SU-DHL-6 (cell line): ENCODE data around the gene CRYBA1.
"Not testable (repeated sequence)": the region's sequence is repeated elsewhere in the genome, so short reads cannot be mapped to it uniquely, and the experiment has no call there.

Source experiments
- H2AFZ ChIP-seq: fragments of 200-600 bp; sonication (generic); 2 replicates; pipeline ENCODE4 v1.6.1; 2014; ENCODE audit warnings: low read depth, mild to moderate bottlenecking, moderate library complexity, mixed read lengths, antibody characterized with exemption, low read length; ENCODE audit not compliant: severe bottlenecking
- H3F3A ChIP-seq: fragments of 200-600 bp; shearing (Covaris generic); 2 replicates; pipeline ENCODE4 v1.6.0; 2016; ENCODE audit warnings: antibody characterized with exemption, mild to moderate bottlenecking; ENCODE audit not compliant: insufficient read depth
- H3K27ac ChIP-seq: fragments of 200-600 bp; sonication (generic); 2 replicates; pipeline ENCODE4 v1.5.1; 2016; ENCODE audit warnings: low read depth, mild to moderate bottlenecking, low read length, moderate library complexity, mixed read lengths
- H3K27me3 ChIP-seq: fragments of 200-600 bp; sonication (generic), shearing (Covaris generic); 2 replicates; pipeline ENCODE4 v1.6.0; 2014; ENCODE audit warnings: mild to moderate bottlenecking, low read length
- H3K36me3 ChIP-seq: fragments of 200-600 bp; sonication (generic); 2 replicates; pipeline ENCODE4 v1.6.1; 2014; ENCODE audit warnings: mild to moderate bottlenecking, low read length, mixed read lengths
- H3K4me2 ChIP-seq: fragments of 300-600, 200-600 bp; shearing (Covaris generic), sonication (generic); 2 replicates; pipeline ENCODE4 v1.6.0; 2014; ENCODE audit warnings: low read length, low read depth, mild to moderate bottlenecking; ENCODE audit not compliant: poor library complexity, severe bottlenecking
- H3K4me3 ChIP-seq: fragments of 200-600 bp; sonication (generic); 2 replicates; pipeline ENCODE4 v1.5.1; 2014; ENCODE audit warnings: antibody characterized with exemption, low read length, mild to moderate bottlenecking, mixed read lengths; ENCODE audit not compliant: insufficient read depth, poor library complexity, severe bottlenecking
- H3K79me2 ChIP-seq: fragments of 200-600 bp; sonication (generic); 2 replicates; pipeline ENCODE4 v1.6.1; 2014; ENCODE audit warnings: mild to moderate bottlenecking, low read length, moderate library complexity; ENCODE audit not compliant: insufficient read depth
- H3K9ac ChIP-seq: fragments of 200-600 bp; sonication (generic); 2 replicates; pipeline ENCODE4 v1.7.0; 2014; ENCODE audit warnings: mild to moderate bottlenecking, low read length
- H3K9me2 ChIP-seq: fragments of 200-600 bp; sonication (generic); replicated peaks from 2 replicates; pipeline ENCODE4 v1.6.1; 2014; ENCODE audit warnings: low read length; ENCODE audit not compliant: insufficient read depth
- H3K9me3 ChIP-seq: fragments of 200-600 bp; sonication (generic); 2 replicates; pipeline ENCODE4 v1.6.1; 2014; ENCODE audit warnings: low read length, mixed read lengths; ENCODE audit not compliant: insufficient read depth
- H4K20me1 ChIP-seq: fragments of 200-600 bp; sonication (generic); 2 replicates; pipeline ENCODE4 v1.6.1; 2014; ENCODE audit warnings: low read depth, mild to moderate bottlenecking, antibody characterized with exemption, low read length, moderate library complexity, mixed read lengths
- EZH2phosphoT487 ChIP-seq: fragments of 200-600 bp; sonication (generic), shearing (Covaris generic); conservative IDR thresholded peaks from 2 replicates; pipeline ENCODE4 v1.6.1; 2018; ENCODE audit warnings: mild to moderate bottlenecking, antibody characterized with exemption, low read length, moderate library complexity, mixed read lengths
- TF ChIP-seq, protein P1 (sequence below): fragments of 200-600 bp; sonication (generic); IDR thresholded peaks from one replicate; pipeline ENCODE4 v1.5.1; 2017; ENCODE audit warnings: antibody characterized with exemption, mild to moderate bottlenecking, low read length, moderate library complexity; ENCODE audit not compliant: insufficient read depth, poor library complexity, severe bottlenecking

The CRYBA1 gene

DNA sequence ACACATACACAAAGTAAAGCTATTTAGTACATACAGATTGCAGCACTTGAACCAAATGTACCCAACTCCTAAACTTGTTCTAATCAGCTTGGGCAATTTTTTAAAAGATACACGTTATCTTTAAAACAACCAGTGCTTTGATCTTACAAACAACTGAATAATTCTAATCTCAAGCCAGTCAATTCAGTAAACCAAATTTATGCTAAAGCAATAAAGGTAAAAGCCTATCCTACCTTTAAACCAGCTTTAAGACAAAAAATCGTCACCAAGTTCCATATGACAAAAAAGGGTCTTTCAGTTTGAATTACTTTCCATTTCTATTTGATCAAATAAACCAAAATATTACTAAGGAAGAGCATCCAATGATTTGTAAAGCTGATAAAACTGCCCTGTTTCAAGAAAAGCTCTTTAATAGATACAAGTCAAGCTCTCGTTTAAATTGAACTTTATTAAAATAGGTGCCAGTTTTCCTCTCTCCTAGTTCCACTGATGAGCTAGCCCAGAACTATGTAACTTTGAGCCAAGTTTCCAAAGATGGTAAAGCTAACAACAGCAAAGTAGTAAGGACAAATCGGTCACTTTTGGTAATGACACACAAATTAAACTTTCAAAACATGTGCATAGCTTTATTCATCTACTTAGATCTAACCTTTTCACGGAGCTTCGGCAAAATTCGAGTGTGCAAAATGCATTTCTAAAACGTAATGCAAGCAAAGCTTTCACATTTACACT lies 10.2 kb downstream of the CRYBA1 start:
- peaks cover 13% of the 10 kb centered on the region; the same call in 1 of the 2 replicates for H3K79me2 ChIP-seq
- no peak overlapping the region for H3K4me3 ChIP-seq
- peaks cover 11% of the 10 kb centered on the region for H4K20me1 ChIP-seq
- no peaks in the 10 kb centered on the region for H3K9me2 ChIP-seq
- H2AFZ ChIP-seq, result no peak overlapping the region
- H3K27me3 ChIP-seq, result no peaks in the 10 kb centered on the region
- TF ChIP-seq, protein P1, sequence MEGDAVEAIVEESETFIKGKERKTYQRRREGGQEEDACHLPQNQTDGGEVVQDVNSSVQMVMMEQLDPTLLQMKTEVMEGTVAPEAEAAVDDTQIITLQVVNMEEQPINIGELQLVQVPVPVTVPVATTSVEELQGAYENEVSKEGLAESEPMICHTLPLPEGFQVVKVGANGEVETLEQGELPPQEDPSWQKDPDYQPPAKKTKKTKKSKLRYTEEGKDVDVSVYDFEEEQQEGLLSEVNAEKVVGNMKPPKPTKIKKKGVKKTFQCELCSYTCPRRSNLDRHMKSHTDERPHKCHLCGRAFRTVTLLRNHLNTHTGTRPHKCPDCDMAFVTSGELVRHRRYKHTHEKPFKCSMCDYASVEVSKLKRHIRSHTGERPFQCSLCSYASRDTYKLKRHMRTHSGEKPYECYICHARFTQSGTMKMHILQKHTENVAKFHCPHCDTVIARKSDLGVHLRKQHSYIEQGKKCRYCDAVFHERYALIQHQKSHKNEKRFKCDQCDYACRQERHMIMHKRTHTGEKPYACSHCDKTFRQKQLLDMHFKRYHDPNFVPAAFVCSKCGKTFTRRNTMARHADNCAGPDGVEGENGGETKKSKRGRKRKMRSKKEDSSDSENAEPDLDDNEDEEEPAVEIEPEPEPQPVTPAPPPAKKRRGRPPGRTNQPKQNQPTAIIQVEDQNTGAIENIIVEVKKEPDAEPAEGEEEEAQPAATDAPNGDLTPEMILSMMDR, result no peak
- TF ChIP-seq EZH2phosphoT487, result no peak
- no peak overlapping the region for H3K9ac ChIP-seq
- peaks cover 70% of the 10 kb centered on the region for H3F3A ChIP-seq
- no peaks in the 10 kb centered on the region for H3K9me3 ChIP-seq
- H3K4me2 ChIP-seq, result no peak overlapping the region
- no peak overlapping the region for H3K27ac ChIP-seq
- peaks cover 33% of the 10 kb centered on the region for H3K36me3 ChIP-seq

DNA sequence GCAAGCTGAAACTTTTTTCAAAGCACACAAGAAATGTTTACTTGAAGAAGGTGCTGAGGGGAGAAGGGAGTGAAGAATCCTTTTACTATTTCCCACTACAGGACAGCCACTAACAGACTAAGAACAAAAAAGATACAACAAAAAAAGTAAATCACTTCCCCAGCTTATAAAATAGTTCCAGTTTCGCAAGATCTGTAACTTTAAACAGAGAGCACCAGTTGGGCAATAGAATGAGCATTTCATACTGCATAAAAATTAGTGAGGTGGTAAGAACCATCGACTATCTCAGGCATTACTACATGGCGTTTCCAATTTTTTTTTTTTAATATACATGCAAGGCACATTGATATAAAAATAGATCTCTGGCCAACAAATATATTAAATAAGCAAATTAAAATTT lies 11.1 kb downstream of the CRYBA1 start:
- H3K9ac ChIP-seq, result no peak overlapping the region
- H3K4me2 ChIP-seq, result no peak overlapping the region
- no peak overlapping the region for H3K4me3 ChIP-seq
- H4K20me1 ChIP-seq, result peaks cover 12% of the 10 kb centered on the region
- H3K9me3 ChIP-seq, result no peaks in the 10 kb centered on the region
- no peaks in the 10 kb centered on the region for H3K27me3 ChIP-seq
- H2AFZ ChIP-seq, result no peak overlapping the region
- H3K36me3 ChIP-seq, result peaks cover 39% of the 10 kb centered on the region
- H3K79me2 ChIP-seq, result peaks cover 15% of the 10 kb centered on the region
- TF ChIP-seq, protein P1, result no peak
- no peaks in the 10 kb centered on the region for H3K9me2 ChIP-seq
- peaks cover 71% of the 10 kb centered on the region for H3F3A ChIP-seq
- H3K27ac ChIP-seq, result no peak overlapping the region

DNA sequence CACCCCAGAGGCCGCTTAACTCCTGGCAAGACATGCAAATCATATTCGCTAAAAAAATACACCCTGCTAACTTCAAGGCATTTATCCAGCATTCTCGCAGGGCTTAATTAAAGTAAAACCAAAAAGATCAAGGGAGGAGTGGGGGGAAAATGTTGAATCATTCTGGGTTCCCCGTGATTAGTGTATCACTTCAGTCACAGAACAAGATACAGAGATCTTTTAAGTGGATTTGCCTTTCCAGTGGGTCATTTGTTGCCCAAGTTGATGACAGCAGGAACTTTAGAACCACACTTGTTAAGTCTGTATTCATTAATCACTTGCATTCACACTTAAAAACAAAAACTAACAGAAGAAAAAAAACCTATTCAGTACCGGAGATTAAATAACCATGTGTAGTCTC lies 17.3 kb downstream of the CRYBA1 start:
- peaks cover 16% of the 10 kb centered on the region; the same call in 1 of the 2 replicates for H4K20me1 ChIP-seq
- H3F3A ChIP-seq, result peaks cover 49% of the 10 kb centered on the region

DNA sequence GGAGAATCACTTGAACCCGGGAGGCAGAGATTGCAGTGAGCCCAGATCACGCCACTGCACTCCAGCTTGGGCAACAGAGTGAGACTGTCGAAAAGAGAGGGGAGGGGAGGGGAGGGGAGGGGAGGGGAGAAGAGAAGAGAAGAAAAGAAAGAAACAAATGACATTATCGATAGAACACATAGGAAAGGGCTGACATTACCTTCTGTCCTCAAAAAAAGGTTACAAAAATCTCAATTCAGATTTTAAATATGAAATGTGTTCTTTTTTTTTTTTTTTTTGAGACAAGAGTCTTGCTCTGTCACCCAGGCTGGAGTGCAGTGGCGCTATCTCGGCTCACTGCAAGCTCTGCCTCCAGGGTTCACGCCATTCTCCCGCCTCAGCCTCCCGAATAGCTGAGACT lies 25.3 kb downstream of the CRYBA1 start:
- not testable (repeated sequence) for H2AFZ ChIP-seq, H3K4me2 ChIP-seq, H3K9me2 ChIP-seq, H3K9me3 ChIP-seq, H3K27ac ChIP-seq, H3K4me3 ChIP-seq, H3K9ac ChIP-seq, H3K27me3 ChIP-seq
- Histone ChIP-seq H3K79me2 (peaks cover 93% of the 10 kb centered on the region), H3K36me3 (peaks cover 42% of the 10 kb centered on the region), H4K20me1 (peaks cover 51% of the 10 kb centered on the region), H3F3A (peaks cover 21% of the 10 kb centered on the region; the same call in 1 of the 2 replicates)

More for the DNA sequence above, 17.3 kb downstream of the CRYBA1 start:
- no peak overlapping the region for H3K9ac ChIP-seq
- no peaks in the 10 kb centered on the region for H3K9me2 ChIP-seq
- no peak overlapping the region for H3K4me3 ChIP-seq
- peaks cover 52% of the 10 kb centered on the region for H3K79me2 ChIP-seq
- no peaks in the 10 kb centered on the region for H3K9me3 ChIP-seq
- H3K4me2 ChIP-seq, result no peak overlapping the region
- H3K36me3 ChIP-seq, result peaks cover 65% of the 10 kb centered on the region
- H3K27me3 ChIP-seq, result no peaks in the 10 kb centered on the region
- no peak overlapping the region for H3K27ac ChIP-seq
- no peak overlapping the region for H2AFZ ChIP-seq
- TF ChIP-seq, protein P1, result no peak
- TF ChIP-seq EZH2phosphoT487, result no peak
